IMR-90 (cell line): ENCODE measurements around the gene ZACN. TPM values are rescaled to one million over a fixed set of nuclear protein-coding genes. Genes with fewer than 3 reads are reported as not detected.

ENCODE experiments used
- ATAC-seq: fragments of 200-7000 bp; cut with Tn5 transposase; 2 replicates; pipeline ENCODE4 v1.9.1; 2020; ENCODE audit warnings: low read depth, mild to moderate bottlenecking, moderate library complexity
- BruUV-seq: library from RNA; stranded (reverse); fragments of 400-500 nt; replicated peaks from 2 replicates; lab custom pipeline; 2021; lab: Mats Ljungman, UMichigan
- CTCF ChIA-PET: fragments of 300-600 bp; formaldehyde crosslinking; extraction: SDS; loops from one replicate; lab custom pipeline; 2021; ENCODE audit warnings: antibody characterized with exemption; lab: Yijun Ruan, JAX
- POLR2A ChIA-PET: fragments of 300-600 bp; sonication (Branson Sonifier 250); formaldehyde crosslinking; loops from one replicate; lab custom pipeline; 2022; ENCODE audit warnings: antibody characterized with exemption; ENCODE audit not compliant: unreplicated experiment; lab: Charles Lee
- DNase-seq: peaks from one replicate; pipeline ENCODE4 v3.0.0; 2013
- H2AFZ ChIP-seq: replicated peaks from 2 replicates; pipeline ENCODE3; 2013; ENCODE audit warnings: low read length, mild to moderate bottlenecking; ENCODE audit not compliant: poor library complexity
- H2AK5ac ChIP-seq: 2 replicates; pipeline ENCODE4 v1.6.1; 2013; ENCODE audit warnings: low read depth, low read length, inconsistent platforms
- H2AK9ac ChIP-seq: replicated peaks from 2 replicates; pipeline ENCODE3; 2013; ENCODE audit warnings: mild to moderate bottlenecking, low read depth, low read length, moderate library complexity; ENCODE audit not compliant: poor library complexity
- H2BK120ac ChIP-seq: 2 replicates; pipeline ENCODE4 v1.6.1; 2013; ENCODE audit warnings: low read depth, low read length, inconsistent platforms
- H2BK15ac ChIP-seq: 3 replicates; pipeline ENCODE4 v1.6.1; 2013; ENCODE audit warnings: low read depth, low read length, inconsistent platforms
- H2BK20ac ChIP-seq: 2 replicates; pipeline ENCODE4 v1.6.1; 2013; ENCODE audit warnings: low read depth, mild to moderate bottlenecking, inconsistent platforms, low read length, moderate library complexity
- H2BK5ac ChIP-seq: 2 replicates; pipeline ENCODE4 v1.6.1; 2013; ENCODE audit warnings: mild to moderate bottlenecking, low read depth, low read length, inconsistent platforms; ENCODE audit not compliant: poor library complexity, severe bottlenecking
- H3K14ac ChIP-seq: replicated peaks from 2 replicates; pipeline ENCODE4 v1.6.1; 2013; ENCODE audit warnings: low read depth, low read length, inconsistent platforms
- H3K18ac ChIP-seq: 2 replicates; pipeline ENCODE4 v1.6.1; 2013; ENCODE audit warnings: low read depth, low read length, control low read depth
- H3K23ac ChIP-seq: 2 replicates; pipeline ENCODE4 v1.6.1; 2013; ENCODE audit warnings: low read depth, low read length, inconsistent platforms
- H3K27ac ChIP-seq: 2 replicates; pipeline ENCODE4 v1.5.1; 2013; ENCODE audit warnings: mild to moderate bottlenecking, control low read depth, low read length; ENCODE audit not compliant: insufficient read depth
- H3K27me3 ChIP-seq: 2 replicates; pipeline ENCODE4 v1.6.1; 2013; ENCODE audit warnings: low read length; ENCODE audit not compliant: control insufficient read depth, insufficient read depth
- H3K36me3 ChIP-seq: 2 replicates; pipeline ENCODE4 v1.6.1; 2013; ENCODE audit warnings: low read length, mixed read lengths; ENCODE audit not compliant: control insufficient read depth, insufficient read depth
- H3K4ac ChIP-seq: 2 replicates; pipeline ENCODE4 v1.6.1; 2013; ENCODE audit warnings: low read depth, low read length, inconsistent platforms
- H3K4me1 ChIP-seq: 2 replicates; pipeline ENCODE4 v1.6.1; 2013; ENCODE audit warnings: low read length, mixed read lengths; ENCODE audit not compliant: control insufficient read depth, insufficient read depth
- H3K4me2 ChIP-seq: 2 replicates; pipeline ENCODE4 v1.6.1; 2013; ENCODE audit warnings: low read depth, mild to moderate bottlenecking, control low read depth, low read length, moderate library complexity
- H3K4me3 ChIP-seq: 2 replicates; pipeline ENCODE4 v1.5.1; 2013; ENCODE audit warnings: low read depth, mild to moderate bottlenecking, control low read depth, low read length, moderate library complexity; ENCODE audit not compliant: insufficient read depth
- H3K56ac ChIP-seq: 2 replicates; pipeline ENCODE4 v1.6.1; 2013; ENCODE audit warnings: low read length, inconsistent platforms; ENCODE audit not compliant: insufficient read depth; ENCODE audit errors: extremely low read depth
- H3K79me1 ChIP-seq, 2 experiments: 2 replicates each; pipeline ENCODE4 v1.6.1; 2013; ENCODE audit warnings: low read length in 2 of 2, inconsistent platforms in 1 of 2, low read depth in 1 of 2
- H3K9ac ChIP-seq: 2 replicates; pipeline ENCODE4 v1.6.1; 2013; ENCODE audit warnings: low read depth, low read length, control low read depth
- H3K9me1 ChIP-seq: 2 replicates; pipeline ENCODE4 v1.6.1; 2013; ENCODE audit warnings: low read length, inconsistent platforms; ENCODE audit not compliant: insufficient read depth
- H3K9me3 ChIP-seq: 2 replicates; pipeline ENCODE4 v1.6.1; 2013; ENCODE audit warnings: low read length; ENCODE audit not compliant: control insufficient read depth, insufficient read depth
- H4K20me1 ChIP-seq: 2 replicates; pipeline ENCODE4 v1.6.1; 2013; ENCODE audit warnings: low read length, inconsistent platforms; ENCODE audit not compliant: insufficient read depth
- H4K5ac ChIP-seq: 2 replicates; pipeline ENCODE4 v1.6.1; 2013; ENCODE audit warnings: mild to moderate bottlenecking, low read depth, low read length, control low read depth
- H4K8ac ChIP-seq, 2 experiments: 2 replicates each; pipeline ENCODE4 v1.6.1; 2013; ENCODE audit warnings: low read depth in 2 of 2, low read length in 2 of 2, control low read depth in 1 of 2, inconsistent platforms in 1 of 2
- H4K91ac ChIP-seq: 2 replicates; pipeline ENCODE4 v1.6.1; 2013; ENCODE audit warnings: low read depth, low read length, inconsistent platforms; ENCODE audit not compliant: insufficient read depth
- BHLHE40 ChIP-seq: fragments of 150-350 bp; IDR thresholded peaks from 2 replicates; pipeline ENCODE4 v1.6.1; 2016; ENCODE audit warnings: mild to moderate bottlenecking, low read depth, low read length
- CEBPB ChIP-seq: IDR thresholded peaks from 2 replicates; pipeline ENCODE4 v1.6.1; 2012; ENCODE audit warnings: low read depth, low read length, improper control_type of control experiment
- CHD1 ChIP-seq: IDR thresholded peaks from 2 replicates; pipeline ENCODE4 v1.6.1; 2012; ENCODE audit warnings: low read depth, low read length, improper control_type of control experiment
- CTCF ChIP-seq: conservative IDR thresholded peaks from 2 replicates; pipeline ENCODE4 v1.5.1; 2012; ENCODE audit warnings: mild to moderate bottlenecking, low read depth, low read length, improper control_type of control experiment
- ELK1 ChIP-seq: fragments of 150-350 bp; IDR thresholded peaks from 2 replicates; pipeline ENCODE4 v1.6.1; 2016; ENCODE audit warnings: low read depth, mild to moderate bottlenecking, low read length, moderate library complexity, borderline replicate concordance
- FOS ChIP-seq: fragments of 150-350 bp; IDR thresholded peaks from 2 replicates; pipeline ENCODE4 v1.6.1; 2016; ENCODE audit warnings: low read depth, low read length
- MAFK ChIP-seq: IDR thresholded peaks from 2 replicates; pipeline ENCODE4 v1.6.1; 2012; ENCODE audit warnings: low read depth, low read length, improper control_type of control experiment
- MAZ ChIP-seq: IDR thresholded peaks from 2 replicates; pipeline ENCODE4 v1.6.1; 2012; ENCODE audit warnings: low read depth, mild to moderate bottlenecking, low read length, improper control_type of control experiment, moderate library complexity, borderline replicate concordance
- MXI1 ChIP-seq: IDR thresholded peaks from 2 replicates; pipeline ENCODE4 v1.6.1; 2012; ENCODE audit warnings: low read depth, mild to moderate bottlenecking, low read length, moderate library complexity, borderline replicate concordance
- NFE2L2 ChIP-seq: fragments of 150-350 bp; IDR thresholded peaks from 2 replicates; pipeline ENCODE4 v1.6.1; 2016; ENCODE audit warnings: low read depth, mild to moderate bottlenecking, low read length
- POLR2A ChIP-seq: IDR thresholded peaks from 2 replicates; pipeline ENCODE4 v1.6.1; 2012; ENCODE audit warnings: mild to moderate bottlenecking, low read depth, low read length
- RAD21 ChIP-seq: IDR thresholded peaks from 2 replicates; pipeline ENCODE4 v1.6.1; 2012; ENCODE audit warnings: low read length, improper control_type of control experiment
- RCOR1 ChIP-seq: IDR thresholded peaks from 2 replicates; pipeline ENCODE4 v1.6.1; 2012; ENCODE audit warnings: mild to moderate bottlenecking, low read length, improper control_type of control experiment; ENCODE audit not compliant: insufficient replicate concordance
- RFX5 ChIP-seq: IDR thresholded peaks from 2 replicates; pipeline ENCODE4 v1.8.0; 2012; ENCODE audit warnings: low read depth, mild to moderate bottlenecking, low read length, moderate library complexity
- SMC3 ChIP-seq: fragments of 150-350 bp; IDR thresholded peaks from 2 replicates; pipeline ENCODE4 v1.6.1; 2016; ENCODE audit warnings: low read depth, mild to moderate bottlenecking, antibody characterized with exemption, low read length, moderate library complexity
- USF2 ChIP-seq: fragments of 150-350 bp; IDR thresholded peaks from 2 replicates; pipeline ENCODE4 v1.6.1; 2017; ENCODE audit warnings: mild to moderate bottlenecking, antibody characterized with exemption, low read length, low read depth
- WGBS, 2 experiments: methylation state at CpG; one replicate each; pipeline versions ENCODE4 v1.1.5 to v1.1.7; 2013; ENCODE audit warnings: missing lambda C conversion rate in 2 of 2; ENCODE audit not compliant: insufficient read length in 1 of 2; ENCODE audit errors: extremely low coverage in 2 of 2; 5-methylcytosine and 5-hydroxymethylcytosine counted together
- dilution Hi-C: fragments of 300-500 bp; cut with HindIII; formaldehyde crosslinking; loops from one replicate; pipeline ENCODE4 v1.14.3; 2018; ENCODE audit warnings: low sequenced_read_pairs; ENCODE audit not compliant: unreplicated experiment
- in situ Hi-C: fragments of 300-500 bp; cut with MboI; formaldehyde crosslinking; loops from 3 replicates; pipeline ENCODE4 v1.14.3; 2019; ENCODE audit warnings: low sequenced_read_pairs, inconsistent platforms, mixed read lengths
- intact Hi-C: fragments of 100-400 bp; cut with micrococcal nuclease; formaldehyde crosslinking; loops from 2 replicates; pipeline ENCODE4 v1.10.0; 2022
- polyA plus RNA-seq, 3 experiments: library from polyadenylated mRNA; depleted of rRNA; stranded (reverse); fragments of >200 nt; gene quantifications; 2 replicates each; pipeline ENCODE4 v1.2.3, GENCODE V29; 2012; ENCODE audit warnings: low replicate concordance in 1 of 3
- total RNA-seq: library from RNA; depleted of rRNA; stranded (reverse); fragments of >200 nt; gene quantifications from 2 replicates; pipeline ENCODE4 v1.2.3, GENCODE V29; 2012

Gene ZACN
- total and polyA plus RNA-seq, 2 of the 4 experiments (the other 2 are of a cell fraction) = not detected

GRCh38 chr17:76104896-76105231 is 25.9 kb downstream of the ZACN start:
- peaks cover 5% of the 10 kb centered on the region; the same call in 1 of the 2 replicates for H4K20me1 ChIP-seq
- H3K27me3 ChIP-seq = no peaks in the 10 kb centered on the region
- peaks cover 8% of the 10 kb centered on the region; the same call in 1 of the 2 replicates for H3K4me1 ChIP-seq
- peak overlapping the region; percentile 17 to 98; a peak in 2 of 4 replicates for H4K8ac ChIP-seq
- no peak overlapping the region for H2AK9ac ChIP-seq
- ChIA-PET CTCF (no interaction called here), POLR2A (no interaction called here)
- H3K4me2 ChIP-seq = no peak overlapping the region
- no peak overlapping the region for H3K4me3 ChIP-seq
- peaks cover 16 to 34% of the 10 kb centered on the region in 2 experiments for H3K79me1 ChIP-seq
- in situ Hi-C loops = no loop called here
- no peak overlapping the region for H2BK120ac ChIP-seq
- no peak overlapping the region for H3K56ac ChIP-seq
- TF ChIP-seq SMC3 (no peak), RCOR1 (no peak), RAD21 (no peak), BHLHE40 (no peak), MAFK (no peak), MXI1 (no peak), CHD1 (no peak), RFX5 (no peak), CEBPB (no peak), ELK1 (no peak), MAZ (no peak), FOS (no peak), POLR2A (no peak), USF2 (no peak), CTCF (no peak), NFE2L2 (no peak)
- H3K23ac ChIP-seq = no peak overlapping the region
- peaks cover 8% of the 10 kb centered on the region for H3K36me3 ChIP-seq
- BruUV-seq = no TSS peak
- ATAC-seq = no peak
- H2BK15ac ChIP-seq = no peak overlapping the region
- no peaks in the 10 kb centered on the region for H3K9me3 ChIP-seq
- no peak overlapping the region for H2BK5ac ChIP-seq
- H3K9me1 ChIP-seq = peaks cover 10% of the 10 kb centered on the region
- 100% methylated on average over 1 of the region's 5 CpGs; no CpG with 5 or more reads in 1 of the 2 experiments for WGBS, 2 experiments
- intact Hi-C loops = no loop called here
- H3K18ac ChIP-seq = no peak overlapping the region
- H2AFZ ChIP-seq = peak overlapping the region; percentile 68
- peak overlapping the region; percentile 33; the same call in 1 of the 2 replicates for H4K5ac ChIP-seq
- H2AK5ac ChIP-seq = no peak overlapping the region
- DNase-seq = no peak
- no peak overlapping the region for H4K91ac ChIP-seq
- H2BK20ac ChIP-seq = no peak overlapping the region
- H3K14ac ChIP-seq = no peak overlapping the region
- dilution Hi-C loops = no loop called here
- H3K27ac ChIP-seq = no peak overlapping the region
- no peak overlapping the region for H3K4ac ChIP-seq
- no peak overlapping the region for H3K9ac ChIP-seq
